Smooth muscle cell (in vitro differentiated cells): ENCODE measurements around the gene ZFP69B. TPM values are rescaled to one million over a fixed set of nuclear protein-coding genes. Genes with fewer than 3 reads are reported as not detected.

Source experiments
- DNase-seq: peaks from one replicate; lab custom pipeline; 2025; ENCODE audit not compliant: unreplicated experiment; lab: John Stamatoyannopoulos, UW
- H2AFZ ChIP-seq: fragments of 200-600 bp; sonication (generic); 2 replicates; pipeline ENCODE4 v1.6.0; 2016; ENCODE audit warnings: antibody characterized with exemption, low read depth, mild to moderate bottlenecking
- H3F3A ChIP-seq: fragments of 200-600 bp; sonication (generic); 2 replicates; pipeline ENCODE4 v1.6.0; 2017; ENCODE audit warnings: antibody characterized with exemption, low read depth
- H3K27ac ChIP-seq: fragments of 200-600 bp; sonication (generic); 2 replicates; pipeline ENCODE4 v1.5.1; 2016; ENCODE audit warnings: low read depth, mild to moderate bottlenecking
- H3K27me3 ChIP-seq: fragments of 200-600 bp; sonication (generic); 2 replicates; pipeline ENCODE4 v1.6.1; 2016; ENCODE audit warnings: low read depth, mild to moderate bottlenecking
- H3K36me3 ChIP-seq: fragments of 200-600 bp; sonication (generic); 2 replicates; pipeline ENCODE4 v1.5.1; 2016; ENCODE audit warnings: low read depth
- H3K4me1 ChIP-seq: fragments of 200-600 bp; sonication (generic); 2 replicates; pipeline ENCODE4 v1.5.1; 2016; ENCODE audit warnings: low read depth
- H3K4me2 ChIP-seq: fragments of 200-600 bp; sonication (generic); 2 replicates; pipeline ENCODE4 v1.6.0; 2016; ENCODE audit warnings: mild to moderate bottlenecking
- H3K4me3 ChIP-seq: fragments of 200-600 bp; sonication (generic); 2 replicates; pipeline ENCODE4 v1.5.1; 2016; ENCODE audit warnings: mild to moderate bottlenecking
- H3K79me2 ChIP-seq: fragments of 200-600 bp; sonication (generic); 2 replicates; pipeline ENCODE4 v1.6.0; 2016; ENCODE audit warnings: low read depth, mild to moderate bottlenecking
- H3K9ac ChIP-seq: fragments of 200-600 bp; sonication (generic); 2 replicates; pipeline ENCODE4 v1.6.0; 2016; ENCODE audit warnings: low read depth
- H3K9me3 ChIP-seq: fragments of 200-600 bp; sonication (generic); replicated peaks from 2 replicates; pipeline ENCODE4 v1.5.1; 2016; ENCODE audit warnings: low read depth
- H4K20me1 ChIP-seq: fragments of 200-600 bp; sonication (generic); 2 replicates; pipeline ENCODE4 v1.6.0; 2016; ENCODE audit warnings: low read depth
- CTCF ChIP-seq: fragments of 200-600 bp; sonication (generic); IDR thresholded peaks from 2 replicates; pipeline ENCODE4 v1.5.1; 2017; ENCODE audit warnings: borderline replicate concordance, mild to moderate bottlenecking, antibody characterized with exemption; ENCODE audit not compliant: insufficient read depth, poor library complexity, severe bottlenecking
- WGBS: methylation state at CpG from one replicate; pipeline ENCODE4 v1.1.7; 2016; ENCODE audit warnings: low lambda C conversion rate; 5-methylcytosine and 5-hydroxymethylcytosine counted together
- polyA plus RNA-seq: library from polyadenylated mRNA; unstranded; fragments of >200 nt; fragmentation: Nextera tagmentation; extraction: Ambion mirVana; gene quantifications from 2 replicates; pipeline ENCODE4 v1.2.1, GENCODE V29; 2016
- total RNA-seq: library from RNA; depleted of rRNA; stranded (reverse); fragments of >200 nt; gene quantifications from 2 replicates; pipeline ENCODE4 v1.2.3, GENCODE V29; 2014

The ZFP69B gene
- total and polyA plus RNA-seq, 2 experiments from 2014 or later, result 4.3 to 6.8 TPM

DNA sequence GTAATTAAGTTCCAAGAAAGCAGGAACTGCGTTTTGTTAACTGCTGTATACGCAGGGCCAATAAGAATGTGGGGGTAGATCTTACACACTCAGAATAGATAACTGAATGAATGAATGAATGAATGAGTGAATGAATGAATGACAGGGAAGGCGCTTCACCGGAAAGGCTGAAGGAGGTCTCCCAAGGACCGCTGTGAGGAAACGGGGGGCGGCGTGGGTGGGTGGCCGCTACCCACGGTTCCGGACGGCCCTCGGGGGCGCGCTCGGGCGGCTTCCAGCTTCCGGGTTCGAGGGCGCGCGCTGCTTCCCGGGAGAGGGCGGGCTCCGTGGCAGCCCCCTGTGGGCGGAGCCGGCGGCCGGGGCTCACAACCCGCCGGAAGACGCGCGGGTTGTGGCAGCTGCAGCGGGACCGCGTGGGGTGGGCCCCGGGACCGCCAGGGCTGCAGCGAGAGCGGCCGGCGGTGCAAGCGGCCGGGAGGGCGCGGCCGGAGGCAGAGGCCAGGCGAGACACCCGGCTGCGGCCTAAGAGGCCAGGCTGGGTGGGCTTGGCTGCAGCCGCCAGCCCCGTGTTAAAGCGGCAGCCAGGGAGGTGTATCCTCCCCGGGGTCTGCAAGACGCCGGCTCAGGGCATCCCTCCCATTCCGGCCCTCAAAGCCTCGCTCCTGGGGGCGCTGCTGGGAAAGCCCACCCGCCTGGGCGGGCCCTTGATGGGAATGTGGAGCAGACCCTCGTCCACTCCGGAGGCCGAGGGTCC, 26.8 kb downstream of the ZFP69B start, which contains the start of gene ZFP69:
ZFP69 (plus strand) TSS at position 367 of the 754 bp plus-strand sequence. CDS start 2,072 bp downstream, outside the sequence.
- H3K79me2 ChIP-seq, result no peaks in the 10 kb centered on the region
- peak within 1 kb of the TSS; percentile 81 for H3K4me3 ChIP-seq
- peak; percentile 20 for DNase-seq
- H4K20me1 ChIP-seq, result no peaks in the 10 kb centered on the region
- H3K4me2 ChIP-seq, result peak within 1 kb of the TSS; percentile 99
- H3K36me3 ChIP-seq, result peaks cover 4% of the 10 kb centered on the region
- peak within 1 kb of the TSS; percentile 57 for H3K9ac ChIP-seq
- H3K27ac ChIP-seq, result no peak within 1 kb of the TSS
- peaks cover 3% of the 10 kb centered on the region for H3K4me1 ChIP-seq
- no peaks in the 10 kb centered on the region for H3K27me3 ChIP-seq
- 1% methylated on average over 45 of the region's 65 CpGs for WGBS
- no peak for TF ChIP-seq CTCF
- H3K9me3 ChIP-seq, result peaks cover 6% of the 10 kb centered on the region
- H3F3A ChIP-seq, result peaks cover 7% of the 10 kb centered on the region
- H2AFZ ChIP-seq, result peak within 1 kb of the TSS; percentile 88

DNA sequence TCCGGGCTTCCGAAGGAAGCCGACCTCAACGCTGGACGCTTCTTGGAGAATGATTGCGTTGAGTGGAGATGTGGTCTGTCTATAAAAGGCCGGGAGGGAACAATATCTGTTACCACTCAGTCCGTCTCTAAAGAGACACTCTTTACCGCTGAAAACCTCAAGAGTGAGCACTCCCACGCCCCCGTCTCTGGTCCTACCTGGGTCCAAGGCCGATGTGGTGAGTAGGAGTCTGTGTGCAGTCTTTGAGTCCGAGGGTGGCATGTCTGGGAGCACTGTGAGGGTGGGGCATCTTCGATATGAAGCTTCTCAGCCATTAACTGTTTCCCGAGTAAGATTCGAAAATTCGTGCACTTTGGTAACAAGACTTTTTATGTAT, 27.4 kb downstream of the ZFP69B start:
- H3K4me3 ChIP-seq, result peak overlapping the region; percentile 81
- H3K4me2 ChIP-seq, result peak overlapping the region; percentile 99
- no peak for TF ChIP-seq CTCF
- no peaks in the 10 kb centered on the region for H3K79me2 ChIP-seq
- peaks cover 6% of the 10 kb centered on the region for H3K9me3 ChIP-seq
- no peak for DNase-seq
- no peaks in the 10 kb centered on the region for H4K20me1 ChIP-seq
- H3K9ac ChIP-seq, result peak overlapping the region; percentile 57
- H3F3A ChIP-seq, result peaks cover 7% of the 10 kb centered on the region
- peaks cover 3% of the 10 kb centered on the region for H3K4me1 ChIP-seq
- H3K27me3 ChIP-seq, result no peaks in the 10 kb centered on the region
- H2AFZ ChIP-seq, result peak overlapping the region; percentile 88
- WGBS, result 13% methylated on average over 17 of the region's 17 CpGs
- peaks cover 8% of the 10 kb centered on the region for H3K36me3 ChIP-seq
- H3K27ac ChIP-seq, result no peak overlapping the region

DNA sequence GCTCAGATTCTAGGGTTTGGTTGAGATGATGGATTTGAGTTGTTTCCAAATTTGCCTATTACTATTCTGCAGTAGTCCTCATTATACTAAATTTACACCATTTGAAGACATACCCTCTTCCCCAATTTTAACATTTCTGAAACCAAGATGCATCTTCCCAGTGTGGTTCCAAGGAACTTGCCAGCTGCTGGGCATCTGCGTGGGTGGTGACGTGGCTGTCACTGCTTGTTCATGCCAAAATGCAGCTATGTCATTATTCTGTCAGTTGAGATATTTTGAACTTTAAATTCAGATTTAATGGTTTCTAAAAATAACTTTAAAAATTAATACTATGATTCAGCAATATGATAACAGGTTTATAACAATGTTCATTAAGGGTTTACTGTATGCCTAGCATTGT, 28.0 kb downstream of the ZFP69B start:
- H3K4me3 ChIP-seq, result peak overlapping the region; percentile 81
- no peaks in the 10 kb centered on the region for H3K79me2 ChIP-seq
- H3K36me3 ChIP-seq, result peaks cover 12% of the 10 kb centered on the region
- DNase-seq, result no peak
- H2AFZ ChIP-seq, result no peak overlapping the region
- H3K4me2 ChIP-seq, result peak overlapping the region; percentile 99
- H3K9me3 ChIP-seq, result peaks cover 6% of the 10 kb centered on the region
- peaks cover 3% of the 10 kb centered on the region for H3K4me1 ChIP-seq
- TF ChIP-seq CTCF, result no peak
- no peaks in the 10 kb centered on the region for H3K27me3 ChIP-seq
- H4K20me1 ChIP-seq, result no peaks in the 10 kb centered on the region
- no peak overlapping the region for H3K27ac ChIP-seq
- WGBS, result 94% methylated on average over 2 of the region's 2 CpGs
- H3K9ac ChIP-seq, result no peak overlapping the region
- peaks cover 7% of the 10 kb centered on the region for H3F3A ChIP-seq
